Panc1 (cell line): ENCODE results near the gene C1orf198. TPM values are rescaled to one million over a fixed set of nuclear protein-coding genes. Genes with fewer than 3 reads are reported as not detected.

ENCODE experiments used
- ATAC-seq: fragments of 200-7000 bp; cut with Tn5 transposase; 2 replicates; pipeline ENCODE4 v1.9.1; 2020; ENCODE audit warnings: mild to moderate bottlenecking, moderate library complexity
- BruUV-seq: library from RNA; stranded (reverse); fragments of 400-500 nt; replicated peaks from 2 replicates; lab custom pipeline; 2021; lab: Mats Ljungman, UMichigan
- CTCF ChIA-PET: fragments of 300-600 bp; sonication (Branson Sonifier 250); formaldehyde crosslinking; loops from one replicate; lab custom pipeline; 2022; ENCODE audit warnings: antibody characterized with exemption; lab: Charles Lee
- POLR2A ChIA-PET: fragments of 300-600 bp; sonication (Branson Sonifier 250); formaldehyde crosslinking; loops from one replicate; lab custom pipeline; 2022; ENCODE audit warnings: antibody characterized with exemption; lab: Charles Lee
- DNase-seq: peaks from one replicate; pipeline ENCODE4 v3.0.0-alpha.2; 2010; ENCODE audit warnings: low read depth, low spot score
- H3K27ac ChIP-seq: 2 replicates; pipeline ENCODE4 v1.5.1; 2011; ENCODE audit warnings: mild to moderate bottlenecking, low read length, inconsistent platforms
- H3K27me3 ChIP-seq: fragments of 200-500 bp; sonication (Bioruptor generic); 2 replicates; pipeline ENCODE4 v1.6.0; 2014; ENCODE audit warnings: low read length, inconsistent platforms; ENCODE audit not compliant: control insufficient read depth, insufficient read depth
- H3K36me3 ChIP-seq: fragments of 200-500 bp; sonication (Bioruptor generic); 2 replicates; pipeline ENCODE4 v1.5.1; 2014; ENCODE audit warnings: inconsistent platforms, mild to moderate bottlenecking, low read length, moderate library complexity; ENCODE audit not compliant: control insufficient read depth, insufficient read depth
- H3K4me1 ChIP-seq: 2 replicates; pipeline ENCODE4 v1.5.1; 2011; ENCODE audit warnings: inconsistent platforms, mild to moderate bottlenecking, low read length, moderate library complexity; ENCODE audit not compliant: control insufficient read depth, insufficient read depth
- H3K4me3 ChIP-seq, 2 experiments: 2 replicates each; pipeline ENCODE4 v1.5.1; 2011 to 2012; ENCODE audit warnings: low read depth in 2 of 2, low read length in 2 of 2, mild to moderate bottlenecking in 2 of 2, inconsistent platforms in 1 of 2, moderate library complexity in 1 of 2
- H3K9me3 ChIP-seq: fragments of 200-500 bp; sonication (Bioruptor generic); 2 replicates; pipeline ENCODE4 v1.5.1; 2014; ENCODE audit warnings: low read depth, mild to moderate bottlenecking, inconsistent platforms, low read length, moderate library complexity; ENCODE audit not compliant: control insufficient read depth, insufficient read depth
- CTCF ChIP-seq: fragments of 450-650 bp; IDR thresholded peaks from 2 replicates; pipeline ENCODE4 v1.5.1; 2017; ENCODE audit warnings: mild to moderate bottlenecking
- POLR2AphosphoS5 ChIP-seq: IDR thresholded peaks from 2 replicates; pipeline ENCODE4 v1.6.1; 2012; ENCODE audit warnings: mild to moderate bottlenecking, low read depth, low read length, moderate library complexity
- REST ChIP-seq, 2 experiments: IDR thresholded peaks; 2 replicates each; pipeline ENCODE4 v1.6.1; 2011 to 2012; ENCODE audit warnings: low read depth in 2 of 2, control low read depth in 1 of 2, low read length in 1 of 2, mild to moderate bottlenecking in 1 of 2, moderate library complexity in 1 of 2; ENCODE audit not compliant: insufficient read depth in 1 of 2
- SIN3A ChIP-seq: IDR thresholded peaks from 2 replicates; pipeline ENCODE4 v1.6.1; 2012; ENCODE audit warnings: low read depth, mild to moderate bottlenecking, low read length, moderate library complexity, borderline replicate concordance; ENCODE audit not compliant: insufficient read depth
- TCF7L2 ChIP-seq: IDR thresholded peaks from 2 replicates; pipeline ENCODE4 v1.6.1; 2011; ENCODE audit warnings: mild to moderate bottlenecking, low read depth, low read length, inconsistent platforms
- in situ Hi-C: cut with HindIII; loops from 2 replicates; pipeline ENCODE4 v1.10.0; 2016; ENCODE audit warnings: low sequenced_read_pairs, low pct_unique_long_range_greater_than_20kb
- intact Hi-C: fragments of 100-400 bp; cut with micrococcal nuclease; formaldehyde crosslinking; loops from one replicate; pipeline ENCODE4 v1.10.0; 2022; ENCODE audit not compliant: unreplicated experiment
- total RNA-seq: library from RNA; stranded (reverse); gene quantifications from one replicate; pipeline ENCODE4 v1.2.1, GENCODE V29; 2021; ENCODE audit not compliant: unreplicated experiment

The C1orf198 gene
- total RNA-seq, 1 experiment from 2014 or later: 33.6 TPM

- BruUV-seq: no TSS peak
- POLR2A ChIA-PET: no interaction called here
- DNase-seq (no peak), ATAC-seq (no peak)
- CTCF ChIA-PET: no interaction called here
- in situ Hi-C loops: no loop called here
- TF ChIP-seq REST (IDR thresholded peaks at IDR 0.05; ENCODE audit: insufficient read depth in 1 of 2, low read depth in 2 of 2, low read length in 1 of 2) (no peak), SIN3A (no peak), CTCF (no peak), TCF7L2 (no peak), POLR2AphosphoS5 (no peak)
- no peaks in the 10 kb centered on the region for H3K4me1 ChIP-seq
- H3K36me3 ChIP-seq: no peaks in the 10 kb centered on the region
- intact Hi-C loops: no loop called here
- no peaks in the 10 kb centered on the region for H3K9me3 ChIP-seq
- H3K27ac ChIP-seq: no peak overlapping the region
- no peak overlapping the region for H3K4me3 ChIP-seq
- peaks cover 2% of the 10 kb centered on the region; the same call in 1 of the 2 replicates for H3K27me3 ChIP-seq
Observed at GRCh38 chr1:230884646-230885045, 16.3 kb upstream of the C1orf198 start.

- H3K27me3 ChIP-seq: peaks cover 3% of the 10 kb centered on the region; the same call in 1 of the 2 replicates
- DNase-seq (no peak), ATAC-seq (no peak)
- intact Hi-C loops: no loop called here
- H3K36me3 ChIP-seq: no peaks in the 10 kb centered on the region
- BruUV-seq: no TSS peak
- TF ChIP-seq SIN3A: no peak
- no peak for TF ChIP-seq CTCF
- no peak for TF ChIP-seq TCF7L2
- TF ChIP-seq POLR2AphosphoS5: no peak
- TF ChIP-seq REST (IDR thresholded peaks at IDR 0.05; ENCODE audit: insufficient read depth in 1 of 2, low read depth in 2 of 2, low read length in 1 of 2): no peak
- H3K4me1 ChIP-seq: no peaks in the 10 kb centered on the region; the same call in 1 of the 2 replicates
- ChIA-PET CTCF (no interaction called here), POLR2A (no interaction called here)
- no peak overlapping the region for H3K4me3 ChIP-seq
- in situ Hi-C loops: no loop called here
- H3K27ac ChIP-seq: no peak overlapping the region
- no peaks in the 10 kb centered on the region for H3K9me3 ChIP-seq
Observed at GRCh38 chr1:230883967-230884366, 15.6 kb upstream of the C1orf198 start.
